PFSK-1 (cell line): ENCODE results near the gene CLCN1.

Source experiments
- FOXP2 ChIP-seq: optimal IDR thresholded peaks from 2 replicates; pipeline ENCODE3; 2011; ENCODE audit warnings: borderline replicate concordance, control low read depth, inconsistent platforms; ENCODE audit not compliant: insufficient read depth; ENCODE audit errors: extremely low read length, extremely low read depth
- POLR2AphosphoS5 ChIP-seq: IDR thresholded peaks from 2 replicates; pipeline ENCODE4 v1.6.1; 2012; ENCODE audit warnings: low read depth, mild to moderate bottlenecking, control low read depth, low read length, moderate library complexity
- SIN3A ChIP-seq: IDR thresholded peaks from 2 replicates; pipeline ENCODE4 v1.6.1; 2012; ENCODE audit warnings: mild to moderate bottlenecking, low read length, moderate library complexity, borderline replicate concordance; ENCODE audit not compliant: insufficient read depth
- TAF1 ChIP-seq: IDR thresholded peaks from 2 replicates; pipeline ENCODE4 v1.6.1; 2012; ENCODE audit warnings: low read length, control low read depth, borderline replicate concordance; ENCODE audit not compliant: insufficient read depth
- TF ChIP-seq, protein P1 (sequence below), 2 experiments: IDR thresholded peaks; 2 replicates each; pipeline versions ENCODE4 v1.6.1 to v1.8.0; 2011 to 2012; ENCODE audit warnings: low read depth in 2 of 2, low read length in 2 of 2, control low read depth in 1 of 2, inconsistent platforms in 1 of 2, mild to moderate bottlenecking in 1 of 2, moderate library complexity in 1 of 2; ENCODE audit not compliant: insufficient read depth in 1 of 2

Gene CLCN1

DNA sequence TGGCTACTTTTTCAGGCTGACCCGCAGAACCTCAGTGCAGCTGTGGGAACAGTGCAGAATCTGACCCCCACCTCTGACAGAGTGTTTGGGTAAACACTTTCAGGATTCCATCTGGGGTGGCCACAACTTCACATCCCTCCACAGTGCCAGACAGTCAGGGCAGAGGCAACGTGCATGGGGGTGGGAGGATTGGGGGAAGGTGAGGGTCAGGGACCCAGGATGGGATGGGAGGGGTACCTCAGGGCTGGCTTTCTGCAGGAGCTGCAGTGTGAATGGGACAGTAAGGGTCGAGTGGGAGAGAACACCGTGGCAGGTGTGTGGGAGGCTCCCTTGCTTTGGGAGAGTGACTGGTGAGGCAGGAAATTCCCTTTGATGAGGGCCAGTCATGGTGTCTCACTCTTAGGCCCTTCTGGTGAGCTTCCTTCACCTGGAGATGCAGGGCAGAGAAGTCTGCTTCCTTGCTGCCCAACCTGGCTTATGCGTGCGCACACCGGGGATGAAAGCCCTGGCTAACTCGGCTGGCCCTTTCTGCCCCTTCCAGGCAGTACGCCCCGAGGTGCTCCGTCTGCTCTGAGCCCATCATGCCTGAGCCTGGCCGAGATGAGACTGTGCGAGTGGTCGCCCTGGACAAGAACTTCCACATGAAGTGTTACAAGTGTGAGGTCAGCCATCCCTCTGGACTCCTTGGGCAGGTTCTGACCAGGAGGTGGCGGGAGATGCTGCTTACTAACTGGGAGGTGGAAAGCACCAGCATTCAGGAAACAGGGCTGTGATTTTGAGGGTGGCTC, 73.6 kb downstream of the CLCN1 start:
- TF ChIP-seq TAF1 = no peak
- no peak for TF ChIP-seq SIN3A
- TF ChIP-seq, protein P1, sequence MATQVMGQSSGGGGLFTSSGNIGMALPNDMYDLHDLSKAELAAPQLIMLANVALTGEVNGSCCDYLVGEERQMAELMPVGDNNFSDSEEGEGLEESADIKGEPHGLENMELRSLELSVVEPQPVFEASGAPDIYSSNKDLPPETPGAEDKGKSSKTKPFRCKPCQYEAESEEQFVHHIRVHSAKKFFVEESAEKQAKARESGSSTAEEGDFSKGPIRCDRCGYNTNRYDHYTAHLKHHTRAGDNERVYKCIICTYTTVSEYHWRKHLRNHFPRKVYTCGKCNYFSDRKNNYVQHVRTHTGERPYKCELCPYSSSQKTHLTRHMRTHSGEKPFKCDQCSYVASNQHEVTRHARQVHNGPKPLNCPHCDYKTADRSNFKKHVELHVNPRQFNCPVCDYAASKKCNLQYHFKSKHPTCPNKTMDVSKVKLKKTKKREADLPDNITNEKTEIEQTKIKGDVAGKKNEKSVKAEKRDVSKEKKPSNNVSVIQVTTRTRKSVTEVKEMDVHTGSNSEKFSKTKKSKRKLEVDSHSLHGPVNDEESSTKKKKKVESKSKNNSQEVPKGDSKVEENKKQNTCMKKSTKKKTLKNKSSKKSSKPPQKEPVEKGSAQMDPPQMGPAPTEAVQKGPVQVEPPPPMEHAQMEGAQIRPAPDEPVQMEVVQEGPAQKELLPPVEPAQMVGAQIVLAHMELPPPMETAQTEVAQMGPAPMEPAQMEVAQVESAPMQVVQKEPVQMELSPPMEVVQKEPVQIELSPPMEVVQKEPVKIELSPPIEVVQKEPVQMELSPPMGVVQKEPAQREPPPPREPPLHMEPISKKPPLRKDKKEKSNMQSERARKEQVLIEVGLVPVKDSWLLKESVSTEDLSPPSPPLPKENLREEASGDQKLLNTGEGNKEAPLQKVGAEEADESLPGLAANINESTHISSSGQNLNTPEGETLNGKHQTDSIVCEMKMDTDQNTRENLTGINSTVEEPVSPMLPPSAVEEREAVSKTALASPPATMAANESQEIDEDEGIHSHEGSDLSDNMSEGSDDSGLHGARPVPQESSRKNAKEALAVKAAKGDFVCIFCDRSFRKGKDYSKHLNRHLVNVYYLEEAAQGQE (IDR thresholded peaks at IDR 0.05; ENCODE audit: insufficient read depth in 1 of 2, low read depth in 2 of 2, low read length in 2 of 2) = no peak
- no peak for TF ChIP-seq FOXP2
- no peak for TF ChIP-seq POLR2AphosphoS5

DNA sequence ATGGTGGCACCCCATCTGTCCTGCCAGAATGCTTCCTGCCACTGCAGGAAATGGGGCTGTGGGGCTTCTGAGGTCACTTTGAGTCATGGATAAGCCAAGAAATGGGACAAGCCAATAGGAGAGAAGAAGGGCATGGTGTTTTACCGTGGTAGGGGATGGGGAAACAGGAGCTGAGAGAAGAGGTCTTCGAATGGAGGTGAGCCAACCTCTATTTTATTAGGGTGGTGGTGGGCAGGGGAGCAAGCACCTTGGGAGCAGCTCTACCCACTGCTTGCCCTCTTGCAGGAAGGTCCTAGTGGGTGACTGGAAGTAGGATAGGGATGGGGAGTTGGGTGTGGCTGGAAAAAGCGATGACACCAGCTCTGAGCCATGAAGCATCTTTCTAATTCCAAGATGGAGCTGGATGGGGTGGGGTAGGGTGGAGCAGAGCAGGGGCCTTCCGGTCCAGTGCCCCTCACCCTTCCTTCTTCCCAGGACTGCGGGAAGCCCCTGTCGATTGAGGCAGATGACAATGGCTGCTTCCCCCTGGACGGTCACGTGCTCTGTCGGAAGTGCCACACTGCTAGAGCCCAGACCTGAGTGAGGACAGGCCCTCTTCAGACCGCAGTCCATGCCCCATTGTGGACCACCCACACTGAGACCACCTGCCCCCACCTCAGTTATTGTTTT, 74.3 kb downstream of the CLCN1 start:
- no peak for TF ChIP-seq POLR2AphosphoS5
- no peak for TF ChIP-seq SIN3A
- TF ChIP-seq FOXP2 = no peak
- TF ChIP-seq TAF1 = no peak
- TF ChIP-seq, protein P1 (IDR thresholded peaks at IDR 0.05; ENCODE audit: insufficient read depth in 1 of 2, low read depth in 2 of 2, low read length in 2 of 2) = no peak

GRCh38 chr7:143390773-143391317, 74.9 kb downstream of the CLCN1 start:
- TF ChIP-seq POLR2AphosphoS5 (no peak), SIN3A (no peak), TAF1 (no peak), FOXP2 (no peak)
- TF ChIP-seq, protein P1 (IDR thresholded peaks at IDR 0.05; ENCODE audit: insufficient read depth in 1 of 2, low read depth in 2 of 2, low read length in 2 of 2) = no peak

DNA sequence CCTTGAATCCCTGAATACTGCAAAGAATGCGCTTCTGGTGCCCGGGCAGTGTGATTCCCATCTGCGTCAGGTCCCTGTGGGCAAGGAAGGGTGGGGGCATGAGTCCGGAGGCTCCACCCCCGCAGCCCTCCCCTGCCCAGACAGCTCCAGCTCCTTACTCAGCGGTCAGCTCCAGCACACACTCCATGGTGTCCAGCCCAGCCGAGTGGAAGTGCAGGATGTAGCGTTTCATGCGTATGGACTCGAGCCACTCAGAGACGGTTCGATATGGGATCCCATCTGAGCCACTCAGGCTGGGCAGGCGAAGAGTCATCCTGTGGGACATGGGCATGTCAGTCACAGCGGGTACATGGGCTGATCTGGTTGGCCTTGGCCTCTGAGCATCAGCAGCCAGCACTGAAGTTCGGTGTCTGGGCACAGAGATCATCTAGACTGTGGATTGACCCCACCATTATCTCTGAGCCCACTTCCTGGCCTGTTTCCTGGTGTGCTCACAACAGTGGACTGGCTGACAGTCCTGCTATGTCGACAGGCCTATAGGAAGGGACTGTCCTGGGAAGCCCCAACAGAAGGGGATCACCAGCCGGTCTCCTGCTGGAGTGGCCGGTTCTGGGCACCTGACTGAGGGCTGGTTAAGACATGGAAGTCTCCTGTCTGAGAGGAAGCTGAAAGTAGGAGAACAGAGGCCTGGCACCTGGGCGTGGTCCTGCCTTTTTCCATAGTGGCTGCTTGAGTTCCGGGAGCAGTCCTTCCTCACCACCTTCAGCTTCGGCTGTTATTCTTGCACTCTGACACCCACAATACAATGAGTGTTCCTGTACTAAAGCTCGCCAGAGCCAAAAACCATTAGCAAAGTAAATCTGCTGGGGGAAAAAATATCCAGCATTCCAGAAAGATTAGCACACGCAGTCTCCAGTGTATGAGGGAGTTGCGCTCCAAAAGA, 75.8 kb downstream of the CLCN1 start:
- TF ChIP-seq TAF1 = no peak
- TF ChIP-seq SIN3A = no peak
- TF ChIP-seq POLR2AphosphoS5 = no peak
- TF ChIP-seq, protein P1 (IDR thresholded peaks at IDR 0.05; ENCODE audit: insufficient read depth in 1 of 2, low read depth in 2 of 2, low read length in 2 of 2) = no peak
- no peak for TF ChIP-seq FOXP2
